Measurements from ENCODE around the gene XPO6.
"Not testable (repeated sequence)": the region's sequence is repeated elsewhere in the genome, so short reads cannot be mapped to it uniquely, and the experiment has no call there.

XPO6 gene

DNA sequence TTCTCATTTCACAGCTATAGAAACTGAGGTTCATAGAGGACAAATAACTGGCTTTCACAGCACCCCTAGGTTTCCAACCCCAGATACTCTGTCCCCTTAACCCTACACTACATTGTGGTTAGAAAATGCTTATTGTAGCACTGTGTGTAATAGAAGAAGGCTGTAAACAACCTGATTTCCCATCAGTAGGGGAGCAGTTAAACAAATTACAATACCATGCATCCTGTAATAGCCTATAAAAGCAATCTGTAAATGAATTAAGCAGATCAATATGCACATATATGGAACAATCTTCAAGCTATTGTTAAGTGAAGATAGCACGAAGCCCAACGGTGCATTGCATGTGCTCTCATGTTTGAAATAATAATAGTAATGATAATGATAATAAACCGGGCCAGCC lies 39.2 kb upstream of the XPO6 start:
- H3K36me3 ChIP-seq (ENCODE audit: control insufficient read depth in 5 of 5, insufficient read depth in 5 of 5, low read length in 5 of 5): no peaks in the 10 kb centered on the region
- no peak overlapping the region for H3K27ac ChIP-seq (ENCODE audit: low read depth, low read length)
- H3K4me1 ChIP-seq (ENCODE audit: control insufficient read depth in 5 of 5, insufficient read depth in 5 of 5, low read length in 5 of 5): no peaks in the 10 kb centered on the region
- H3K9ac ChIP-seq (ENCODE audit: low read length in 5 of 5): no peak overlapping the region
- no peaks in the 10 kb centered on the region for H3K27me3 ChIP-seq (ENCODE audit: control insufficient read depth in 5 of 5, insufficient read depth in 4 of 5, low read length in 5 of 5)
- peaks cover 0 to 14% (median 10%) of the 10 kb centered on the region in 5 donors for H3K9me3 ChIP-seq (ENCODE audit: control insufficient read depth in 5 of 5, low read length in 5 of 5)
- no peak overlapping the region for H3K4me3 ChIP-seq (ENCODE audit: low read depth in 1 of 5, low read length in 5 of 5)

DNA sequence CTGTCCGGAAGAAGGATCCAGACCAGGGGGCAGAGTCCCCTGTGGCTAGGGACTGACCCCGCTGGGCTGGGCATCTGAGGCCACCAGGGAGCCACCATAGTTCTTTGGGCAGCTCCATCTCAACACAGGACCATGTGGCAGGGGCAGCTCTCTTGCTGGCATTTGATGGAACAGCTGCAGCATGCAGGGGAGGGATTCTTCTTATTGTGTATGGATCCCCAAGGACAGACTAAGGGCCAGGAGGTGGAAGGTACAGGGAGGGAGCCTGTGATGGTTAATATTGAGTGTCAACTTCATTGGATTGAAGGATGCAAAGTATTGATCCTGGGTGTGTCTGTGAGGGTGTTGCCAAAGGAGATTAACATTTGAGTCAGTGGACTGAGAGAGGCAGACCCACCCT lies 37.7 kb upstream of the XPO6 start:
- H3K9me3 ChIP-seq (ENCODE audit: control insufficient read depth in 5 of 5, low read length in 5 of 5): peaks cover 0 to 14% (median 10%) of the 10 kb centered on the region in 5 donors
- not testable (repeated sequence) for H3K27ac ChIP-seq (ENCODE audit: low read depth, low read length); H3K27me3 ChIP-seq (ENCODE audit: control insufficient read depth in 5 of 5, insufficient read depth in 4 of 5, low read length in 5 of 5); H3K4me3 ChIP-seq (ENCODE audit: low read depth in 1 of 5, low read length in 5 of 5); H3K4me1 ChIP-seq (ENCODE audit: control insufficient read depth in 5 of 5, insufficient read depth in 5 of 5, low read length in 5 of 5); H3K9ac ChIP-seq (ENCODE audit: low read length in 5 of 5); H3K36me3 ChIP-seq (ENCODE audit: control insufficient read depth in 5 of 5, insufficient read depth in 5 of 5, low read length in 5 of 5)

DNA sequence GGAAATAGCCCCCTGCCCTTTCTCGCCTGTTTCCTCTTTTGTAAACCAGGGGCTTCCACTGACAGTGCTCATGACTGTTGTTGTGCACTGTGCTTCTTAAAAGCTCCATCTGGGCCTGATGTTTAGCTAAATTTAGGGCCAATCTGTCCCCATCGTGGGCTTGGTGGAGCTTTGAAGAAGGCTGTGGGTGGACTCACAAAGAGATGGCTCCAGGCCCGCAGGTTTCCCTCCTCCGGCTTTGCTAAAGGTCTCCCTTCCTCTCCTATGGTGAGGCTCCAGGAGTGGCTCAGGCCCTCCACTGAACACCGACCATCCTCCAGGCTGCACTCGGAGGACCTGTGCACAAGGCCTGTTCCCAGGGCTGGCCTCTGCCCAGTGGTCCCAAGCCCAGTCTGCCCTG lies 30.2 kb upstream of the XPO6 start:
- Histone ChIP-seq H3K4me3 (ENCODE audit: low read depth in 1 of 5, low read length in 5 of 5) (no peak overlapping the region), H3K27me3 (ENCODE audit: control insufficient read depth in 5 of 5, insufficient read depth in 4 of 5, low read length in 5 of 5) (peaks cover 0 to 5% (median 0%) of the 10 kb centered on the region in 5 donors), H3K9ac (ENCODE audit: low read length in 5 of 5) (no peak overlapping the region), H3K27ac (ENCODE audit: low read depth, low read length) (no peak overlapping the region), H3K9me3 (ENCODE audit: control insufficient read depth in 5 of 5, low read length in 5 of 5) (peaks cover 0 to 10% (median 9%) of the 10 kb centered on the region in 5 donors), H3K36me3 (ENCODE audit: control insufficient read depth in 5 of 5, insufficient read depth in 5 of 5, low read length in 5 of 5) (no peaks in the 10 kb centered on the region), H3K4me1 (ENCODE audit: control insufficient read depth in 5 of 5, insufficient read depth in 5 of 5, low read length in 5 of 5) (no peaks in the 10 kb centered on the region)

DNA sequence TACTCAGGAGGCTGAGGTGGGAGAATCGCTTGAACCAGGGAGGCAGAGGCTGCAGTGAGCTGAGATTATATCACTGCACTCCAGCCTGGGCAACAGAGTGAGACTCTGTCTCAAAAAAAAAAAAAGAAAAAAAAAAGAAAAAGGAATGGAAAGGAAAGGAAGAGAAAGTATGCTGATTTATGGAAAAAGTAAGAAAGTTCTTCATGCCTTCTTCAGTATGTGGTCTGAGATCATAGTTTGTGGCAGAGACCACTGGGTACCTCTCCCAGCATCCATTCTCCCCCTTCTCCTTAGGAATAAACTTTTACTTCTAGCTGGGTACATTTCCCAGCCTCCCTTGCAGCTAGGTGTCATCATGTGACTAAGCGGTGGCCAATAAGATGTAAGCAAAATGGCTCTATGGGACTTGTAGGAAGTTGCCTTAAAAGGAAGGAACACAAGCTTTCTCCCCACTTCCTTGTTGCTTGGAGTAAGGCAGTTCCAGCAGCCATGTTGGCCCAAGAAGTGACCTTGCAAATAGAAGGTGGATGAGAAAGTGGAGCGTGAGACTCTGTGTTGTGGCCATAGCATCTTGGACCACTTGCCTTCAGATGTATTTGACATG lies 26.1 kb upstream of the XPO6 start:
- Histone ChIP-seq H3K27ac (ENCODE audit: low read depth, low read length) (no peak overlapping the region), H3K4me3 (ENCODE audit: low read depth in 1 of 5, low read length in 5 of 5) (no peak overlapping the region), H3K36me3 (ENCODE audit: control insufficient read depth in 5 of 5, insufficient read depth in 5 of 5, low read length in 5 of 5) (no peaks in the 10 kb centered on the region), H3K9me3 (ENCODE audit: control insufficient read depth in 5 of 5, low read length in 5 of 5) (peaks cover 0 to 10% (median 9%) of the 10 kb centered on the region in 5 donors), H3K27me3 (ENCODE audit: control insufficient read depth in 5 of 5, insufficient read depth in 4 of 5, low read length in 5 of 5) (peaks cover 0 to 7% (median 0%) of the 10 kb centered on the region in 5 donors), H3K4me1 (ENCODE audit: control insufficient read depth in 5 of 5, insufficient read depth in 5 of 5, low read length in 5 of 5) (no peaks in the 10 kb centered on the region), H3K9ac (ENCODE audit: low read length in 5 of 5) (no peak overlapping the region)

DNA sequence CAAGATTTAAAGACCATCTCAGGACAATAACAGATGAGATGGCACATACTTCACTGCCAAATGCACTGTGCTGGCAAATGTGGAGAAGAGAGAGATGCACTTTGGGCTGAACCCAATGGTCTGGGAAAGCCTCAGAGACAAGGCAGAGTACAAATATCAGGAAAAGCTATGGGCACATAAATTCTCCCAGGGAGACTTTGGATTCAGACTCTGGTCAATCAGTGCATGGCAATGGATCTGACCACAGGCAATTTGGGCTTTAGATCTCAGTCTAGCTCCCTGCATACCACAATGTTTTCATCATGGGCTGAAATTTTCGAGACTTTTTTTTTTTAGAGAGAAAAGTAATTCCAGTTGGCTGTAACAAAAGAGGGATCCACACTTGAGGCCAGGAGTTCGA lies 20.0 kb upstream of the XPO6 start:
- Histone ChIP-seq H3K4me3 (ENCODE audit: low read depth in 1 of 5, low read length in 5 of 5) (no peak overlapping the region), H3K4me1 (ENCODE audit: control insufficient read depth in 5 of 5, insufficient read depth in 5 of 5, low read length in 5 of 5) (no peaks in the 10 kb centered on the region), H3K9me3 (ENCODE audit: control insufficient read depth in 5 of 5, low read length in 5 of 5) (no peaks in the 10 kb centered on the region), H3K9ac (ENCODE audit: low read length in 5 of 5) (no peak overlapping the region), H3K27me3 (ENCODE audit: control insufficient read depth in 5 of 5, insufficient read depth in 4 of 5, low read length in 5 of 5) (peaks cover 0 to under 1% (median 0%) of the 10 kb centered on the region in 5 donors), H3K36me3 (ENCODE audit: control insufficient read depth in 5 of 5, insufficient read depth in 5 of 5, low read length in 5 of 5) (no peaks in the 10 kb centered on the region), H3K27ac (ENCODE audit: low read depth, low read length) (no peak overlapping the region)

DNA sequence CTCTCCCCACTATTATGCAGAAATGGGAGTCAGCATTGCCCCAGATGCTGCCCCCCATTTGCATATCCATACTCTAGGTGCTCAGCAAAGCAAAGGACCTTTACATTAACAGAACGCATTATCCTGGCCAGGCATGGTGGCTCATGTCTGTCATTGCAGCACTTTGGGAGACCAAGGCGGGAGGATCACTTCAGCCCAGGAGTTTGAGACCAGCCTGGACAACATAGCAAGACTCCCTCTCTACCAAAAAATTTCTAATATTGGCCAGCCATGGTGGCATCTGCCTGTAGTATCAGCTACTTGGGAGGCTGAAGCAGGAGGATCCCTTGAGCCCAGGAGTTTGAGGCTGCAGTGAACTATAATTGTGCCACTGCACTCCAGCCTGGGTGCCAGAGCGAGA lies 12.1 kb upstream of the XPO6 start:
- not testable (repeated sequence) for H3K9me3 ChIP-seq (ENCODE audit: control insufficient read depth in 5 of 5, low read length in 5 of 5); H3K27ac ChIP-seq (ENCODE audit: low read depth, low read length)

DNA sequence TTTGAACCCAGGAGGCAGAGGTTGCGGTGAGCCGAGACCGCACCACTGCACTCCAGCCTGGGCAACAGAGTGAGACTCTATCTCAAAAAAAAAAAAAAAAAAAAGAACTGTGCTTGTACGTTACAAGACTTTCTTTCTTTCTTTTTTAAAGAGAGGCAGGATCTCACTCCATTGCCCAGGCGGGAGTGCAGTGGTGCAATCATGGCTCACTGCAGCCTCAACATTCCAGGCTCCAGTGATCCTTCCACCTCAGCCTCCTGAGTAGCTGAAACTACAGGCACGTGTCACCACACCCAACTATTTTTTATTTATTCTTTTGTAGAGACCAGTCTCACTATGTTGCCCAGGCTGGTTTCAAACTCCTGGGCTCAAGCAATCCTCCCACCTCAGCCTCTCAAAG lies 8.0 kb upstream of the XPO6 start:
- not testable (repeated sequence) for H3K27ac ChIP-seq (ENCODE audit: low read depth, low read length); H3K4me1 ChIP-seq (ENCODE audit: control insufficient read depth in 5 of 5, insufficient read depth in 5 of 5, low read length in 5 of 5); H3K9me3 ChIP-seq (ENCODE audit: control insufficient read depth in 5 of 5, low read length in 5 of 5); H3K27me3 ChIP-seq (ENCODE audit: control insufficient read depth in 5 of 5, insufficient read depth in 4 of 5, low read length in 5 of 5); H3K36me3 ChIP-seq (ENCODE audit: control insufficient read depth in 5 of 5, insufficient read depth in 5 of 5, low read length in 5 of 5); H3K4me3 ChIP-seq (ENCODE audit: low read depth in 1 of 5, low read length in 5 of 5); H3K9ac ChIP-seq (ENCODE audit: low read length in 5 of 5)

More for the DNA sequence above, 12.1 kb upstream of the XPO6 start:
- H3K36me3 ChIP-seq (ENCODE audit: control insufficient read depth in 5 of 5, insufficient read depth in 5 of 5, low read length in 5 of 5); H3K4me1 ChIP-seq (ENCODE audit: control insufficient read depth in 5 of 5, insufficient read depth in 5 of 5, low read length in 5 of 5); H3K4me3 ChIP-seq (ENCODE audit: low read depth in 1 of 5, low read length in 5 of 5); H3K9ac ChIP-seq (ENCODE audit: low read length in 5 of 5); H3K27me3 ChIP-seq (ENCODE audit: control insufficient read depth in 5 of 5, insufficient read depth in 4 of 5, low read length in 5 of 5): not testable (repeated sequence)

DNA sequence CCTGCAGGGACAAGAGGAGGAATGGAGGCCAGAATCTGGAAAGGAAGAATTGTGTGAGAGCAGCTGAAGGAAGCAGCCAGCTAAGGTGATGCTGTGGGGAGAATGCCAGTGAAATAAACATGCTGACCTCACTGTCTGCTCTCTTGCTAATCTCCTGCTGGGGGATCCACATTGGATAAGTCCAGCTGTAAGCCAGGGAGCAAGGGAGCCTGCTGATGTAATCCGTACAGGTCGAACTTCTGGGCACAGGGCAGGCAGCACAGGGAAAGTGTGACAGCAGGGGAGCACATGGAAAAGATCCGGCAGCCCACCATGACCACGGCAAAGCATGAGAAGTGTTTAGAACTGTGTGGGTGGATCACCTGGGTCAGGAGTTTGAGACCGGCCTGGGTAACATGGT lies 7.5 kb upstream of the XPO6 start:
- no peak overlapping the region for H3K27ac ChIP-seq (ENCODE audit: low read depth, low read length)
- H3K4me1 ChIP-seq (ENCODE audit: control insufficient read depth in 5 of 5, insufficient read depth in 5 of 5, low read length in 5 of 5): no peaks in the 10 kb centered on the region
- no peak overlapping the region for H3K4me3 ChIP-seq (ENCODE audit: low read depth in 1 of 5, low read length in 5 of 5)
- H3K9ac ChIP-seq (ENCODE audit: low read length in 5 of 5): no peak overlapping the region
- no peaks in the 10 kb centered on the region for H3K9me3 ChIP-seq (ENCODE audit: control insufficient read depth in 5 of 5, low read length in 5 of 5)
- no peaks in the 10 kb centered on the region for H3K27me3 ChIP-seq (ENCODE audit: control insufficient read depth in 5 of 5, insufficient read depth in 4 of 5, low read length in 5 of 5)
- H3K36me3 ChIP-seq (ENCODE audit: control insufficient read depth in 5 of 5, insufficient read depth in 5 of 5, low read length in 5 of 5): no peaks in the 10 kb centered on the region

DNA sequence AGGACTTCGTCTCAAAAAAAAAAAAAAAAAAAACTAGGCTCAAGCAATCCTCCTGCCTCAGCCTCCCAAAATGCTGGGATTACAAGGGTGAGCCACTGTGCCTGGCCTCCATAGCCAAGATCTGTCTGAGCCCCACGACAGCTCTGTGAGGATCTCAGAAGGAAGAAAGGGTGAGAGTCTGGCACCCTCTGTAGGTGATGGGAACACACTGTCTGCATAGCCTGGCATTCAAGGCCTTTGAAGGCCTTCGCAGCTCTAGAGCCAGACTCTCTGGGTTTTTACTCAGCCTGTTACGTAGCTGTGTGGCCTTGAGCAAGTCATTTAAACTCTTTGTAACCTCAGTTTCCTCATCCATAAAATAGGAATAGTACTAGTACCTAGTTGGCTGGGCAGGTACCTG lies 6.3 kb upstream of the XPO6 start:
- Histone ChIP-seq H3K9ac (ENCODE audit: low read length in 5 of 5) (no peak overlapping the region), H3K36me3 (ENCODE audit: control insufficient read depth in 5 of 5, insufficient read depth in 5 of 5, low read length in 5 of 5) (no peaks in the 10 kb centered on the region), H3K4me3 (ENCODE audit: low read depth in 1 of 5, low read length in 5 of 5) (no peak overlapping the region), H3K27ac (ENCODE audit: low read depth, low read length) (no peak overlapping the region), H3K4me1 (ENCODE audit: control insufficient read depth in 5 of 5, insufficient read depth in 5 of 5, low read length in 5 of 5) (no peaks in the 10 kb centered on the region), H3K9me3 (ENCODE audit: control insufficient read depth in 5 of 5, low read length in 5 of 5) (no peaks in the 10 kb centered on the region), H3K27me3 (ENCODE audit: control insufficient read depth in 5 of 5, insufficient read depth in 4 of 5, low read length in 5 of 5) (no peaks in the 10 kb centered on the region)

DNA sequence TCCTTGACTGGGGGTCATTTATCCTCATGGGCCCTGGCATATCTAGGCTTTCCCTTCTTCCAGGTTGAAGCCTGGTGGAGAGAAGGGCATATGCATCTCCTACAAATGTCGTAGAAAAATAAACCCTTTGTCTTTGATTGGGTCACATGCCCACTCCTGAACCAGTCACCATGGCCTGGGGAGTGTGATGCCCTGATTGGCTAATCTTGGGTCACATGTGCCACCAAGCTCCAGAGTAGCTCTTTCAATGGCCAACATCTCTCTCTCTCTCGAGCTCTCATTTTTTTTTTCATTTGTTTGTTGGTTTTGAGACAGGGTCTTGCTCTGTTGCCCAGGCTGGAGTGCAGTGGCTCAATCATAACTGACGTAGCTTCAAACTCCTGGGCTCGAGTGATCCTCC lies 5.6 kb upstream of the XPO6 start:
- Histone ChIP-seq H3K36me3 (ENCODE audit: control insufficient read depth in 5 of 5, insufficient read depth in 5 of 5, low read length in 5 of 5) (no peaks in the 10 kb centered on the region), H3K27ac (ENCODE audit: low read depth, low read length) (no peak overlapping the region), H3K9ac (ENCODE audit: low read length in 5 of 5) (no peak overlapping the region), H3K27me3 (ENCODE audit: control insufficient read depth in 5 of 5, insufficient read depth in 4 of 5, low read length in 5 of 5) (no peaks in the 10 kb centered on the region), H3K4me1 (ENCODE audit: control insufficient read depth in 5 of 5, insufficient read depth in 5 of 5, low read length in 5 of 5) (peaks cover 0 to 4% (median 3%) of the 10 kb centered on the region in 5 donors), H3K9me3 (ENCODE audit: control insufficient read depth in 5 of 5, low read length in 5 of 5) (no peaks in the 10 kb centered on the region), H3K4me3 (ENCODE audit: low read depth in 1 of 5, low read length in 5 of 5) (no peak overlapping the region)

DNA sequence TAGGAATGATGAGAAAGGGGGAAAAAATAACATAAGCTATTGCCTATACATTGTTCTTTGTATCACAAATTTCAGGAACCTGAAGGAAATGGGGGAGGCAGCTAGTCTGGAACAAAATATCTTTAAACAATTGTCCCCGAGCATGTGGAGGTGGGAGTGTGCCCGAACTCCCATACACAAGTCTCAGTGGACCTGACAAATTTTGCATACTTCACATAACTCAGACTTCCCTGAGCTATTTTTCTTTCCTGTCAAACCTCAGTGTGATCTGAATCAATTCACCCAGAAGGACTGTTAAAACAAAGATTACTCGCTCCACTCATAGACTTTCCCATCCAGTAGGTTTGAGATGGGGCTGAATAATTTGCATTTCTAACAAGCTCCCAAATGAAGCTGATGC lies 1.6 kb upstream of the XPO6 start:
- Histone ChIP-seq H3K4me3 (ENCODE audit: low read depth in 1 of 5, low read length in 5 of 5) (no peak overlapping the region), H3K4me1 (ENCODE audit: control insufficient read depth in 5 of 5, insufficient read depth in 5 of 5, low read length in 5 of 5) (peaks cover 0 to 26% (median 22%) of the 10 kb centered on the region in 5 donors), H3K27me3 (ENCODE audit: control insufficient read depth in 5 of 5, insufficient read depth in 4 of 5, low read length in 5 of 5) (no peaks in the 10 kb centered on the region), H3K9me3 (ENCODE audit: control insufficient read depth in 5 of 5, low read length in 5 of 5) (no peaks in the 10 kb centered on the region), H3K36me3 (ENCODE audit: control insufficient read depth in 5 of 5, insufficient read depth in 5 of 5, low read length in 5 of 5) (peaks cover 2 to 7% (median 4%) of the 10 kb centered on the region in 5 donors), H3K27ac (ENCODE audit: low read depth, low read length) (no peak overlapping the region), H3K9ac (ENCODE audit: low read length in 5 of 5) (no peak overlapping the region)

Data from subcutaneous abdominal adipose tissue (tissue), 5 donors.